Sigmoid colon (tissue), 7 donors: ENCODE measurements around the gene S100A13. TPM values are rescaled to one million over a fixed set of nuclear protein-coding genes. Genes with fewer than 3 reads are reported as not detected.

ENCODE experiments used
- DNase-seq: peaks from one replicate; pipeline ENCODE4 v3.0.0-alpha.2; 2019
- H3K27ac ChIP-seq, 4 donors: fragments of 200-600 bp; sonication (generic); one replicate each; pipeline ENCODE4 v1.5.1; 2016 to 2019; ENCODE audit warnings: mild to moderate bottlenecking in 1 of 4
- H3K27me3 ChIP-seq, 3 donors: fragments of 200-600 bp; sonication (generic); one replicate each; pipeline ENCODE4 v1.5.1; 2019; ENCODE audit warnings: mild to moderate bottlenecking in 1 of 3
- H3K36me3 ChIP-seq, 4 donors: fragments of 200-600 bp; sonication (generic); one replicate each; pipeline ENCODE4 v1.5.1; 2016 to 2019
- H3K4me1 ChIP-seq, 4 donors: fragments of 200-600 bp; sonication (generic); one replicate each; pipeline ENCODE4 v1.5.1; 2017 to 2019
- H3K4me3 ChIP-seq, 4 donors: fragments of 200-600 bp; sonication (generic); one replicate each; pipeline ENCODE4 v1.5.1; 2017 to 2019; ENCODE audit warnings: mild to moderate bottlenecking in 2 of 4, moderate library complexity in 1 of 4
- H3K9me3 ChIP-seq, 4 donors: fragments of 200-600 bp in 3 of 4; sonication (generic) in 3 of 4; one replicate each; pipeline versions ENCODE4 v1.5.1 to v1.6.1; 2013 to 2019
- EP300 ChIP-seq, 4 donors: sonication (generic); formaldehyde crosslinking; IDR thresholded peaks; one replicate each; pipeline ENCODE4 v1.6.1; 2017; ENCODE audit warnings: antibody characterized with exemption in 4 of 4
- POLR2A ChIP-seq, 2 donors: fragments of 450-650 bp; IDR thresholded peaks; one replicate each; pipeline ENCODE4 v1.6.1; 2016; ENCODE audit warnings: antibody characterized with exemption in 2 of 2, mild to moderate bottlenecking in 2 of 2, moderate library complexity in 2 of 2
- POLR2AphosphoS5 ChIP-seq, 4 donors: sonication (generic); formaldehyde crosslinking; IDR thresholded peaks; one replicate each; pipeline ENCODE4 v1.6.1; 2017; ENCODE audit warnings: antibody characterized with exemption in 4 of 4
- WGBS, 2 donors: extraction: QIAGEN DNeasy Blood & Tissue Kit; methylation state at CpG; one replicate each; pipeline ENCODE4 v1.1.7; 2013; 5-methylcytosine and 5-hydroxymethylcytosine counted together
- intact Hi-C: fragments of 100-400 bp; cut with DNase I; formaldehyde crosslinking; loops from one replicate; pipeline ENCODE4 v1.15.1; 2023
- polyA plus RNA-seq, 3 donors: library from polyadenylated mRNA; stranded (reverse); fragments of 200-250 nt; gene quantifications; one replicate each; pipeline ENCODE4 v1.2.3, GENCODE V29; 2013
- total RNA-seq, 4 donors: library from RNA; depleted of rRNA; stranded (reverse); fragments of >200 nt; gene quantifications; one replicate each; pipeline ENCODE4 v1.1.0, GENCODE V29; 2016
- TF ChIP-seq, protein P1 (sequence below), 4 experiments: fragments of 450-650 bp in 3 of 4; fragments of 200-600 bp in 1 of 4; IDR thresholded peaks; one replicate each; pipeline ENCODE4 v1.5.1; 2016 to 2019; ENCODE audit warnings: antibody characterized with exemption in 4 of 4, mild to moderate bottlenecking in 3 of 4, moderate library complexity in 2 of 4
- donor health status: healthy with polysubstance abuse.
- donor health status: Bipolar disorder and iron deficiency.
- donor health status: healthy.

S100A13 gene
- total and polyA plus RNA-seq, 7 donors: 86.3 to 305 (median 276) TPM

DNA sequence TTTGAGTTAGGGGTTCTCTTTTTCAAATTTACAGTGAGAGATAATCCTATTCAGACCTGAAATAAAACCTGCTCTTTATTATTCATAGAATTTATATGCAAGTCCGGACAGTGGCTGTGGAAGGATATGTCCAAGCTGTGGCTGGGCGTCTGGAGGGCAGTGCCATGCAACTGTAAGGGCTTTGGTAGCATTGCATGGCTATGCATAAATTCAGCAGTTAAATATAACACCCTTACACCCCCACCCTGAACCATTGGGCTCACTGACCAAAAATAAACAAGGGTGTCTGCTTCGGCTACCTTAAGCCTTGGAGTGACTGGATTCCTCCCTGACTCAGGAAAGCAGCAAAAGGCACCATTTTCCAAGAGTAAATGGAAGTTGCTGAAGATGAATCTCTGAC is 12.0 kb upstream of the S100A13 start:
- DNase-seq: no peak
- intact Hi-C loops: no loop called here

DNA sequence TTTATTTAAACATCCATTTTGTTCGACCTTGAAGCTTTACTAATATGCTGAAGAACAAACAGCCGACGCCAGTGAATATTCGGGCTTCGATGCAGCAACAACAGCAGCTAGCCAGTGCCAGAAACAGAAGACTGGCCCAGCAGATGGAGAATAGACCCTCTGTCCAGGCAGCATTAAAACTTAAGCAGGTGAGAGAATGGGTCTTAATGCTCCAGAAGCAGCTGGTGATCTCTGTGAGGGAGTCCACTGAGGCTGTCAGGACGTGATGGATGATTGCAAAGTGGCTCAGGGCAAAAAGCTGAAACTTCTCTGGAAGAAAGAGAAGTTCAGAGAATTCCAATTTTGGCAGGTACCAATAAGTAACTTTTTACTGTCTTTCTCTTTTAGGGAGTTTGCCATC is 11.0 kb upstream of the S100A13 start:
- Histone ChIP-seq H3K27ac (no peak overlapping the region), H3K27me3 (no peaks in the 10 kb centered on the region), H3K4me3 (no peak overlapping the region), H3K9me3 (no peaks in the 10 kb centered on the region), H3K4me1 (peaks cover 0 to 43% (median 30%) of the 10 kb centered on the region in 4 donors), H3K36me3 (peaks cover 41 to 76% (median 55%) of the 10 kb centered on the region in 4 donors)
- no peak for DNase-seq
- intact Hi-C loops: no loop called here
- no peak for TF ChIP-seq POLR2AphosphoS5 (IDR thresholded peaks at IDR 0.05)
- TF ChIP-seq EP300 (IDR thresholded peaks at IDR 0.05): no peak
- TF ChIP-seq POLR2A (IDR thresholded peaks at IDR 0.05): no peak
- 50 to 79% methylated on average over 6 of the region's 6 CpGs for WGBS, 2 donors

More for the DNA sequence above, 12.0 kb upstream of the S100A13 start:
- Histone ChIP-seq H3K27me3 (no peaks in the 10 kb centered on the region), H3K36me3 (peaks cover 42 to 86% (median 61%) of the 10 kb centered on the region in 4 donors), H3K4me1 (peaks cover 0 to 50% (median 34%) of the 10 kb centered on the region in 4 donors), H3K27ac (no peak overlapping the region), H3K4me3 (no peak overlapping the region), H3K9me3 (no peaks in the 10 kb centered on the region)
- 86 to 87% methylated on average over 3 of the region's 3 CpGs for WGBS, 2 donors
- TF ChIP-seq EP300 (IDR thresholded peaks at IDR 0.05): no peak
- no peak for TF ChIP-seq POLR2A (IDR thresholded peaks at IDR 0.05)
- TF ChIP-seq POLR2AphosphoS5 (IDR thresholded peaks at IDR 0.05): no peak
- TF ChIP-seq, protein P1, sequence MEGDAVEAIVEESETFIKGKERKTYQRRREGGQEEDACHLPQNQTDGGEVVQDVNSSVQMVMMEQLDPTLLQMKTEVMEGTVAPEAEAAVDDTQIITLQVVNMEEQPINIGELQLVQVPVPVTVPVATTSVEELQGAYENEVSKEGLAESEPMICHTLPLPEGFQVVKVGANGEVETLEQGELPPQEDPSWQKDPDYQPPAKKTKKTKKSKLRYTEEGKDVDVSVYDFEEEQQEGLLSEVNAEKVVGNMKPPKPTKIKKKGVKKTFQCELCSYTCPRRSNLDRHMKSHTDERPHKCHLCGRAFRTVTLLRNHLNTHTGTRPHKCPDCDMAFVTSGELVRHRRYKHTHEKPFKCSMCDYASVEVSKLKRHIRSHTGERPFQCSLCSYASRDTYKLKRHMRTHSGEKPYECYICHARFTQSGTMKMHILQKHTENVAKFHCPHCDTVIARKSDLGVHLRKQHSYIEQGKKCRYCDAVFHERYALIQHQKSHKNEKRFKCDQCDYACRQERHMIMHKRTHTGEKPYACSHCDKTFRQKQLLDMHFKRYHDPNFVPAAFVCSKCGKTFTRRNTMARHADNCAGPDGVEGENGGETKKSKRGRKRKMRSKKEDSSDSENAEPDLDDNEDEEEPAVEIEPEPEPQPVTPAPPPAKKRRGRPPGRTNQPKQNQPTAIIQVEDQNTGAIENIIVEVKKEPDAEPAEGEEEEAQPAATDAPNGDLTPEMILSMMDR (IDR thresholded peaks at IDR 0.05): no peak

DNA sequence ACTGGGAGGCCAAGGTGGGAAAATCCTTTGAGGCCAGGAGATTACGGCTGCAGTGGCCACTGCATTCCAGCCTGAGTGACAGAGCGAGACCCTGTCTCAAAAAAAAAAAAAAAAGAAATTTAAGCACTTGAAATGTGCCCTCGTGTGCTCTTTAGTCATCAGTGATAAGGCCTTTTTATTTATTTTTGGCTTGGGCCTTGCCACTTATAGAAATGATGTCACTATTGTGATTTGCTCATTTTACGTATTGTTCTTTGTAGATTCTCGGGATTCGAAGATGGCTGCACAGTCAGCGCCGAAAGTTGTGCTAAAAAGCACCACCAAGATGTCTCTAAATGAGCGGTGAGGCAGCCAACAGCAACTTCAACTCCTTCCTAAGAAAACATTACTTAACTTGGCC is 9.0 kb upstream of the S100A13 start:
- WGBS, 2 donors: 95 to 97% methylated on average over 9 of the region's 9 CpGs

DNA sequence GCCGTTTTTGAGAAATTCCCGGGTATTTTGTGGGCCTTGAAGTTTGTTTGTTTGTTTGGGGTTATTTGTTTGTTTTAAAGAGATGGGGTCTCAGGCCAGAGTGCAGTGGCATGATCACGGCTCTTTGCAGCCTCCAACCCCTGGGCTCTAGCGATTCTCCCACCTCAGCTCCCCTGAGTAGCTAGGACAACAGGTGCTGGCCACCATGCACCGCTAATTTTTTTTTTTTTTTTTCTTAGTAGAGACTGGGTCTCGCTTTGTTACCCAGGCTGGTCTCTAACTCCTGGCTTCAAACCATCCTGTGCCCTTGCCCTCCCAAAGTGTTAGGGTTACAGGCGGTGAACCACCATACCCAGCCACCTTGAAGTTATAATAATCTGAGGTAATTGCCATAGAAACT is 8.6 kb upstream of the S100A13 start:
- DNase-seq: no peak
- WGBS, 2 donors: 87% methylated on average over 7 of the region's 7 CpGs
- H3K27ac ChIP-seq: peak overlapping the region; percentile 15 to 100 (median 98)

More for the DNA sequence above, 9.0 kb upstream of the S100A13 start:
- no peaks in the 10 kb centered on the region for H3K27me3 ChIP-seq
- DNase-seq: no peak
- H3K9me3 ChIP-seq: no peaks in the 10 kb centered on the region
- H3K4me1 ChIP-seq: peaks cover 0 to 46% (median 32%) of the 10 kb centered on the region in 4 donors
- intact Hi-C loops: no loop called here
- H3K4me3 ChIP-seq: peak overlapping the region in 1 of 4 donors; percentile 72
- H3K36me3 ChIP-seq: peaks cover 28 to 56% (median 39%) of the 10 kb centered on the region in 4 donors
- TF ChIP-seq POLR2AphosphoS5 (IDR thresholded peaks at IDR 0.05): no peak
- TF ChIP-seq, protein P1 (IDR thresholded peaks at IDR 0.05): no peak
- no peak for TF ChIP-seq EP300 (IDR thresholded peaks at IDR 0.05)
- TF ChIP-seq POLR2A (IDR thresholded peaks at IDR 0.05): no peak
- H3K27ac ChIP-seq: no peak overlapping the region

DNA sequence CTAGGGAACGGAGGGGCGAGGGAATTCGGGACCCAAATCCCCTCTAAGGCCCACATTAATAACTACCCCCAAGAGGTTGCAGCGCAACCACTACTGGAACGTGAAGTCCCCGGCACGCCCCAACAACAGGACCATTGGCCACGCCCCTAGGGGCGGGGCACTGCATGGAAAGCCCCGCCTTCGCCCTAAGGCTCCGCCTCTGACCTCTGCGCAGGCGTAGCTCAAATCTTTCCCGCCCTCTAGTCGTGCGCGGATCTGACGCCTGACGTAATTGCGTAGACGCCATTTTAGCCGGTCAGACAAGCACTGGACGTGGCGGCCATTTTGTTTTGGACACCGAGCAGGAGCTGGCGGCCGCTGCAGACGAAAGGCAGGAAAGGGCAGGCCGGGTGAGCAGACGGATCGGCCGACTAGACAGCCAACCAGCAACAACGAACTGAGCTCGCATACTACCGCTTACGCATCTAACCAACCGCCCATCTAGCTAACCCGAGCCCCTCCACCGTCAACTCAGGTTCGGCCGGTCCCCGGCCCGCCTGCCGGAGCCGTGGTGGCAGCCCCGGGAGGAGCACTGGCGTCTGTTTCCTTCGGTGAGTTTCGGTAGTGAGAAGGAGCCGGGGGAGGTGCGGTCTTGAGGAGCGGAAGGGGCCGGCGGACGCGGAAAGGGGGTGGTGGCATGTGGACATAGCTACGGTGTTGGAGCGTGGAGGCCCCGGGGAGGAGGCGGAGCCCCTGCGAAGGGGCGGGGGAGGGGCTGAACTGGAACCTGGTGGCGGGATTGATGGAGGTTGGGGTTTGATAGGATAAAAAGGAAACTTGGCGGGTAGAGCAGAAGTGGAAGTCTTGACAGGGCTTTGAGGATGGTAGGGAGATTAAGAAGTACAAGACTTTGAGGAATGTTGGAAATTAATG is 6.7 kb upstream of the S100A13 start, which contains the start of gene CHTOP:
Gene CHTOP (plus strand): TSS at position 313 of the 912 bp plus-strand sequence. CDS start 2,523 bp downstream, outside the sequence.
- peaks cover 0 to 40% (median 32%) of the 10 kb centered on the region in 4 donors for H3K4me1 ChIP-seq
- no peaks in the 10 kb centered on the region for H3K9me3 ChIP-seq
- WGBS, 2 donors: 2% methylated on average over 65 of the region's 65 CpGs
- intact Hi-C loops: loop anchor here (2.0 kb wide), 3 partner anchors 25 to 103 kb away; partner anchors contain the start of genes ILF2 and SNAPIN
- H3K4me3 ChIP-seq: peak within 1 kb of the TSS; percentile 72 to 92 (median 84)
- peak; percentile 99 for DNase-seq
- H3K36me3 ChIP-seq: peaks cover 14 to 33% (median 19%) of the 10 kb centered on the region in 4 donors
- TF ChIP-seq EP300 (IDR thresholded peaks at IDR 0.05) (peak in 2 of 4 donors; percentile 11 to 28), POLR2AphosphoS5 (IDR thresholded peaks at IDR 0.05) (peak; percentile 88 to 94 (median 89)), POLR2A (IDR thresholded peaks at IDR 0.05) (peak; percentile 47 to 81)
- TF ChIP-seq, protein P1 (IDR thresholded peaks at IDR 0.05): no peak
- H3K27me3 ChIP-seq: no peaks in the 10 kb centered on the region
- peak within 1 kb of the TSS; percentile 97 to 100 (median 98) for H3K27ac ChIP-seq

More for the DNA sequence above, 8.6 kb upstream of the S100A13 start:
- TF ChIP-seq POLR2AphosphoS5 (IDR thresholded peaks at IDR 0.05) (no peak), EP300 (IDR thresholded peaks at IDR 0.05) (no peak)
- peaks cover 28 to 52% (median 36%) of the 10 kb centered on the region in 4 donors for H3K36me3 ChIP-seq
- H3K9me3 ChIP-seq: no peaks in the 10 kb centered on the region
- peaks cover 0 to 46% (median 32%) of the 10 kb centered on the region in 4 donors for H3K4me1 ChIP-seq
- H3K27me3 ChIP-seq: no peaks in the 10 kb centered on the region
- intact Hi-C loops: loop anchor here (2.0 kb wide), 3 partner anchors 23 to 105 kb away; partner anchors contain the start of genes ILF2 and SNAPIN
- H3K4me3 ChIP-seq: peak overlapping the region in 3 of 4 donors; percentile 72 to 85 (median 84)
